Stimulated activated CD4-positive, alpha-beta T cell treated with anti-CD3 and anti-CD28 coated beads, Interleukin-1b, Interleukin-23, amount 100 ng/mL, for 1 hour (primary cell): ENCODE measurements around the gene AGTR1.

Source experiments
- DNase-seq, 2 donors: peaks; one replicate each; pipeline ENCODE4 v3.0.0-alpha.2; 2020; ENCODE audit warnings: low read depth in 2 of 2

Gene AGTR1

GRCh38 chr3:148697306-148698189 is at the start of gene AGTR1:
Gene AGTR1 (plus strand): TSS chr3:148697903. CDS start chr3:148741036, 43,133 bp downstream.
- DNase-seq: no peak

GRCh38 chr3:148648685-148649352 is 48.9 kb upstream of the AGTR1 start:
- no peak for DNase-seq

- no peak for DNase-seq
These were observed 46.2 kb upstream of the AGTR1 start for GRCh38 chr3:148651549-148651948.

- no peak for DNase-seq
These were observed 43.3 kb upstream of the AGTR1 start for GRCh38 chr3:148654433-148654832.

GRCh38 chr3:148657470-148657869 is 40.2 kb upstream of the AGTR1 start:
- DNase-seq: no peak

DNA sequence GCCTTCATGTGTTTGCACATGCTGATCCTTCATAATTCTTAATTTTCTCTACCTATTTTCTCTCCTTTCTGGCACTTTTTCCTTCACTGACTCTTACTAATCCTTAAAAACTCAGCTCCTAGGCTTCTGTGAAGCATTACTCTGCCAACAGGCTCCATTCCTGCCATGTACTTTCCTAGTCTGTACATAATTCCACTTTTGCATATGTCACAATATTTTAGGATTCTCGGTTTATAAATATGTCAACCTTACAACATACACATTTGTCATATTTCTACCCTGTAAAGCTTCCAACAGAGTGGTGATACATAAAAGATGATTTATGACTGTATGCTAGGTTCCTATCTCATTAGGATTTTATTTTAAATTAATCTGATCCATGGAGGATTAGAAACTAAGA is 38.2 kb upstream of the AGTR1 start:
- DNase-seq: no peak

DNA sequence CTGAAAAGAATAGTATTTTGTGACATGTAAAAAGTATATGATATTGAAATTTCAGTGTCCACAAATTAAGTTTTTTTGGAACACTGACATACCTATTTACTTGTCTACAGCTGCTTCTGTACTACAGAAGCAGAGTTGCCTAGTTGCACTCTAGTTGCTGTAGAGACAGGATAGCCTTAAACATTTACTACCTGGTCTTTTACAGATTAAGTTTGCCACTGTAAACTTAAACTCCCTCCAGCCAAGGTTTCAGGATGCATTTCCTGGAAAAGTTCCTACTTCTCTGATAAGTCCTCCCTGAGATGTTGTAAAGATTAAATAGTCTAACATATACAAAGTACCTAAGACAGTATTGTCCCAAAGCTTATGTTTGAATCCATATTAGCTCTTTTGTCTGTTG is 17.4 kb upstream of the AGTR1 start:
- DNase-seq: no peak

DNA sequence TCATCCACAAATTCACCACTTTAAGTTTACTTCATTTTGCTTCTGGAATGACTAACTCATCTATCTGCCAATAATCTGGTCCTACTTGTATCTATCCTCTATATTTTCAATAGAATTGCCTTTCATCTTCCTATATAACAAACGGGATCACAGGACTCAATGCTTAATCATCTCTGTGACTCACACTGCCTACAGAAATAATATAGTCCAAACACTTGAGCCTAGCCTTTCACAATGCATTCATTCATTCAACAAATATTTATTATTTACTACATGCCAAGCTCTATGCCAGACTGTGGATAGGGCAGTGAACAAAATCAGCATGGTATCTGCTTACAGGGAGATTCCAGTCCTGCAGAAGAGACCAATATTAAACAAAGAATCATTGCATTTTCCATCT is 16.6 kb upstream of the AGTR1 start:
- DNase-seq: no peak

DNA sequence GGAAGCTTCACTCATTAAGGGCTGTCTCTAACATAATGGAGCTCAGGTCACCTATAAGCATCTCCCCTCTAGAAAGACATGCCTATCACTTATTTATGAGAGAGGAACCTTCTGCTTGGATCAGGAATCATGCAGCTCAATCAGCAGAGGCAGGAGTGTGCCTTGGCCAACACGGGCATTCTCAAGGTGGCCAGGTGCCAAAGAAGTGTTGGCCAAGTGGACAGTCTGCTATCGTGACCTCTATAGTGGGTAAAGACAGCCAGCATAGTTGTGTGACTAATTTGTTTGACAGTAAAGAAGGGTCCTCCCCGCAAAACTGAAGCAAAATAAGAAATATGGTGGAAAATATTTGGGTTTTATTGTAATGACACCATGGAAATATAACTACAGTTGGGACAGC is 14.7 kb upstream of the AGTR1 start:
- DNase-seq: no peak

GRCh38 chr3:148694116-148694515 is 3.6 kb upstream of the AGTR1 start:
- DNase-seq: no peak

DNA sequence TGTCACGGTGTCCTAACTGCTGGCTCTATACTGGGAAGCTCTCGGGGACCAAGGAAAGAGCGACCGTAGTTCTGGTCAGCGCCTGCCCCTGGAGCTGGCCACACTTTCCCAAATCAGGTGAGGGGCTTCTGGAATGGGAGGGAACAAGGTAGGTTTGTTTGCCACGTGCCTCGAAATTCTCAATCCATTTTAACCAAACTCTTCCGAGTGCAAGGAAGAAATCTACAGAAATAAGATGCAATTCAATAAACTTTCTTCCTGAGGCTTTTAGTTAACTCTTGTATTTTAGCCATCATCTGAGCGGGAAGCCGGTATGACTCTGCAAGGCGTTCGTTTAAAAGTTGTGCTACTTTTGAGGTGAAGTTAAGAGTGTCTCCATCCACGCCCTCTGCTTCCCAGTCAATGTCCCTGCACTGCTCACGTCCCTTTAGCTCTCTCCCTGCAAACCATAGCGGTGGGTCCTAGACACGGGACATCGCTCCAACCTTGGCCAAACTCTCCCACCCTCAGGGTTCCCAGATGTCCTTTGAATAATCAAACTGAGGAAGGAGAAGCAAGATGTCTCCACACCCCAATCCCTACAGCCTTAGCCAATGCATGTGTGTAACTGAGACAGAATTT is 597 bp downstream of the AGTR1 start:
- no peak for DNase-seq

DNA sequence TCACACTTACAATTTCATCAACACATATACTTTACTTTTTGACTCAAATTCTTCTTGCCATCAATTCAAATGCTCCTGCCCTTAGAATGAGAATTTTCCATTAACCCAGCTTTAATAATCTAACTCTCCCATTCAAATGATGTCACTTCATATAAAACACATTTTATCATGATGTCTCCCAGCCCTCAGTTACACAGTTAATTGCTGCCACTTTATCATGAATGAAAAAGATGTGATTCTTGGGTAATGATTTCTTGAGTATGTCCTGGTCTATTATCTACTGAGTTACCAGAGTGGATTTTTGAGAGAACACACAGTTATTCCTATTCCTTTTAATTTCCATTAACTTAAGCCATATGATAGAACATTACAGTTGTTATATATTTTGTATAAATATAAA is 7.6 kb downstream of the AGTR1 start:
- no peak for DNase-seq

DNA sequence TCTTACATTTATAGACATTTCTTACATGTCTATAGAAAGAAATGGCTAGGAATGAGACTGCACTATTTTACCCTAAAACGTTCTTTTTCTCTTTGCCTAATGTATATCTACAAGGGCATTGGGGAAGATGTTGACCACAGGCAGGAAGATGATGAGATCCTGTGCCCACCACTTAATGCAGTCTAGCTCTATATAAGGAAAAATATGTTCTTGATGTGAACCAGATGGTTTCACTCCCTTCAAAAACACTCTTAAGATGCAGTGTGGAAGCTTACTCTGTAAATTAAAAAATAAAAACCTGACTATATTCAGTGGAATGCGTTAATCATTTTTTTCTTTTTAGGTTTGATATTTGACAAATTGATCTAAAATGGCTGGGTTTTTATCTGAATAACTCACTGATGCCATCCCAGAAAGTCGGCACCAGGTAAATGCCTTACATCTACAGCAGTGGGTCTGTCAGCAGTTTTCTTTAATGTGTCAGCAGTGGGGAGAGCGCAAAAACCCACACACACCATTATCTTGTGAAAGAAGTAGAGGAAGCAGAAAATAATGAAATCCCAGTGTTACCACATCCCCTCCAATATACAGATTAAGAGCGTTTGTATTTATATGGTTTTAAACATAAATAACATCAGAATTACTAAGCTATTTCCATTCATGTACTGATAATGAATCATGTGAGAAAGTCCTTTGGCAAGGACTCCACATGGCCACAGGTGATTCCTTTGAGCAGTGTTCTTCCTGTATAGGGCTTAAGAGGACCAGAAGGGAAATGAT is 10.1 kb downstream of the AGTR1 start:
- DNase-seq: no peak

GRCh38 chr3:148708409-148708808 is 10.7 kb downstream of the AGTR1 start:
- DNase-seq: no peak

DNA sequence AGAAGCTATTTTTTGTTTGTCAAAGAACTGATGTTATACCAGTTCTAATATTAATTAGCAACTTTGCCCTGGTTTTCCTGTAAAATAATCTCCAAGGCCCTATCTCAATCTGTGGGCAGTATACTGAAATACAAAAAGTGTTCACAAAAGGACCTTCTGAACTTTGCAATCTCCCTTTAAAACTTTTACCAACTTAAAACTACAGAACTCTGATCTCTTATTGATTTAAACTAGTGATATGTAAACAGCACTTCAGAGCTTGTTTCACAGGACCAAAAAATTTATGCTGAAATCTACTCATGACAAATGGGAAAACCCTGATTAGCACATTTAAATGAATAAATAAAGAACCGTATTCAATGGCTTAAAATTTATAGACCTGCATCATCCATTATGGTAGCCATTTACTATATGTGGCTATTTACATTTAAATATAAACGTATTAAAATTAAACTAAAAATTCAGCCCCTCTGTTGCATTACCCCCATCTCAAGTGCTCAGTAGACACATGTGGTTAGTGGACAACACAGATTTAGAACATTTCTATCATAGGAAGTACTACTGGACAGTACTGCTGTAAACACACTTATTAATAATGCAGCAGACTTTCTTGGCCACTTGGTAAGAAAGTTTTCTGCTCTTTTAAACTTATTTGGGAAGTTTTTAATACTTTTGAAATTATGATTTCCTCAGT is 12.0 kb downstream of the AGTR1 start:
- no peak for DNase-seq

DNA sequence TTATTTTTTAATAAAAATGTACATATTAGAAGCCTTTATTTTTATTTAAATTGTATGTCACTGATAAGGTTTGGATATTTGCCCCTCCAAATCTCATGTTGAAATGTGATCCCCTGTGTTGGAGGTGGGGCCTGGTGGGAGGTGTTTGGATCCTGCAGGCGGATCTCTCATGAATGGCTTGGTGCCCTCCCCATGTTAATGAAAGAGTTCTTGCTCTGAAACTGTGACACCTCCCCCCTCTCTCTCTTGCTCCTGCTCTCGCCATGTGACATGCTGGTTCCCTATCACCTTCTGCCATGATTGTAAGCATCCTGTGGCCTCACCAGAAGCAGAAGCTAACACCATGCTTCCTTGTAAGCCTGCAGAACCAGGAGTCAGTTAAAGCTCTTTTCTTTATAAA is 13.0 kb downstream of the AGTR1 start:
- DNase-seq: no peak

DNA sequence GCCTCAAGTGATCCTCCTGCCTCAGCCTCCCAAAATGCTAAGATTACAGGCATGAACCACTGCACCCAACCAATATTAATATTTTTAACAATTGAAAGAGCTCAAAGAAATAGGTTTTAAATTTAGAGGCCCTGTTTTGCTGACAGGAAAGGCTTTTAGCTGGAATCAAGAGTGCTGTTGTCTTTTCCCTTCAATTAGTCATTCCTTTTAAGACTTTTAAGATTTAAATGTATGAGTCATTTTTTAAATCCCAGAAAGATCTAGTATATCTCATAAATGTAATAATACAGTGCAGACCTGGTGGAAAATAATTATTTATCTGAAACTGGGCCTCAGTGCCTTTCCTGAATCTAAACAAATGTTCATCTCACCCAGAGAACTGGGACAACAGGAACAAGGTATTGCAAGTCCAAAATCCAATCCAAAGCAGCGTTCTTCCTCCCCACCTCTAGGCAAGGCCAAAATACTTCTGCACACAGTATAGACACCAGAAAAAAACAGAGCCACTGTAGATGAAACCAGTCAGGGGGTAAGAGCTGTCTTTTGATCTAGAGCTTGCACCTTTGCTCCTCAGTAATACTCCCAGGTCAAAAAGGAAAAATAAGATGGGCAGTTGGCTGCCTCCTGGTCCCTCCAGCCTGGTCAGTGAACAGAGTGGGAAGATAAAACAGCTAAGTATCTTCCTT is 14.4 kb downstream of the AGTR1 start:
- DNase-seq: no peak

GRCh38 chr3:148714521-148714920 is 16.8 kb downstream of the AGTR1 start:
- no peak for DNase-seq

GRCh38 chr3:148716657-148717056 is 19.0 kb downstream of the AGTR1 start:
- no peak for DNase-seq

- no peak for DNase-seq
These were observed 20.3 kb downstream of the AGTR1 start for GRCh38 chr3:148717885-148718561.
